CD4-positive, alpha-beta T cell treated with Interleukin-15 for 1 hour (primary cell): ENCODE measurements around the gene TAS1R2.

ENCODE experiments used
- DNase-seq: peaks from one replicate; pipeline ENCODE4 v3.0.0-alpha.2; 2020

The TAS1R2 gene

GRCh38 chr1:18819203-18819602, 40.3 kb downstream of the TAS1R2 start:
- DNase-seq: no peak

- DNase-seq: no peak
Measured at GRCh38 chr1:18817795-18818435, 41.5 kb downstream of the TAS1R2 start.

- no peak for DNase-seq
Measured at GRCh38 chr1:18817316-18817715, 42.1 kb downstream of the TAS1R2 start.

GRCh38 chr1:18816808-18817207, 42.7 kb downstream of the TAS1R2 start:
- DNase-seq: no peak

- no peak for DNase-seq
Measured at GRCh38 chr1:18814874-18815531, 44.5 kb downstream of the TAS1R2 start.

GRCh38 chr1:18814425-18814824, 45.0 kb downstream of the TAS1R2 start:
- DNase-seq: no peak

GRCh38 chr1:18812453-18812939, 47.0 kb downstream of the TAS1R2 start:
- no peak for DNase-seq

GRCh38 chr1:18811733-18812452, 47.6 kb downstream of the TAS1R2 start:
- DNase-seq: no peak

- no peak for DNase-seq
Measured at GRCh38 chr1:18809953-18810899, 49.2 kb downstream of the TAS1R2 start.

- DNase-seq: no peak
Measured at GRCh38 chr1:18808550-18808949, 50.9 kb downstream of the TAS1R2 start.

- no peak for DNase-seq
Measured at GRCh38 chr1:18807334-18808063, 52.0 kb downstream of the TAS1R2 start.

GRCh38 chr1:18805925-18806849, 53.3 kb downstream of the TAS1R2 start:
- no peak for DNase-seq

- DNase-seq: no peak
Measured at GRCh38 chr1:18805150-18805879, 54.1 kb downstream of the TAS1R2 start.

- no peak for DNase-seq
Measured at GRCh38 chr1:18803851-18804250, 55.6 kb downstream of the TAS1R2 start.

GRCh38 chr1:18803151-18803791, 56.2 kb downstream of the TAS1R2 start:
- no peak for DNase-seq

GRCh38 chr1:18802231-18802630, 57.2 kb downstream of the TAS1R2 start:
- no peak for DNase-seq

- no peak for DNase-seq
Measured at GRCh38 chr1:18800258-18800657, 59.2 kb downstream of the TAS1R2 start.

GRCh38 chr1:18799454-18799853, 60.0 kb downstream of the TAS1R2 start:
- no peak for DNase-seq

- DNase-seq: no peak
Measured at GRCh38 chr1:18798946-18799345, 60.5 kb downstream of the TAS1R2 start.

- DNase-seq: no peak
Measured at GRCh38 chr1:18798533-18798932, 60.9 kb downstream of the TAS1R2 start.
